HG03159 (cell line): ENCODE results near the gene ATXN1.

Experiments
- ATAC-seq: cut with Tn5 transposase; IDR thresholded peaks from one replicate; pipeline ENCODE4 v1.9.1; 2021; ENCODE audit warnings: mild to moderate bottlenecking, moderate library complexity; ENCODE audit not compliant: unreplicated experiment

ATXN1 gene

GRCh38 chr6:16747232-16748024 lies 13.8 kb downstream of the ATXN1 start:
- ATAC-seq, result no peak

- ATAC-seq, result no peak
These were observed 14.4 kb downstream of the ATXN1 start for GRCh38 chr6:16746812-16747211.

GRCh38 chr6:16746401-16746800 lies 14.9 kb downstream of the ATXN1 start:
- no peak for ATAC-seq

GRCh38 chr6:16743664-16744210 lies 17.5 kb downstream of the ATXN1 start:
- ATAC-seq, result no peak

GRCh38 chr6:16742116-16742515 lies 19.1 kb downstream of the ATXN1 start:
- ATAC-seq, result no peak

- peak; percentile 71 for ATAC-seq
These were observed 19.9 kb downstream of the ATXN1 start for GRCh38 chr6:16741112-16742016.

GRCh38 chr6:16740097-16740496 lies 21.2 kb downstream of the ATXN1 start:
- no peak for ATAC-seq

- ATAC-seq, result no peak
These were observed 21.9 kb downstream of the ATXN1 start for GRCh38 chr6:16739329-16739801.

- ATAC-seq, result no peak
These were observed 23.3 kb downstream of the ATXN1 start for GRCh38 chr6:16737925-16738324.

- no peak for ATAC-seq
These were observed 24.1 kb downstream of the ATXN1 start for GRCh38 chr6:16736856-16737775.

GRCh38 chr6:16735014-16735413 lies 26.2 kb downstream of the ATXN1 start:
- ATAC-seq, result no peak

GRCh38 chr6:16733085-16733484 lies 28.2 kb downstream of the ATXN1 start:
- no peak for ATAC-seq

- peak; percentile 96 for ATAC-seq
These were observed 29.7 kb downstream of the ATXN1 start for GRCh38 chr6:16731478-16732051.

GRCh38 chr6:16730738-16731477 lies 30.4 kb downstream of the ATXN1 start:
- peak; percentile 6 for ATAC-seq

- no peak for ATAC-seq
These were observed 31.5 kb downstream of the ATXN1 start for GRCh38 chr6:16729744-16730143.

- no peak for ATAC-seq
These were observed 32.0 kb downstream of the ATXN1 start for GRCh38 chr6:16729183-16729691.

- ATAC-seq, result no peak
These were observed 32.6 kb downstream of the ATXN1 start for GRCh38 chr6:16728513-16729182.

- ATAC-seq, result no peak
These were observed 33.3 kb downstream of the ATXN1 start for GRCh38 chr6:16727996-16728395.
